GM12874 (cell line): ENCODE measurements around the gene COL25A1.

Experiments
- CTCF ChIP-seq: IDR thresholded peaks from 2 replicates; pipeline ENCODE4 v1.5.1; 2011; ENCODE audit warnings: low read depth, mild to moderate bottlenecking, control low read depth, low read length, moderate library complexity; ENCODE audit not compliant: insufficient read depth

The COL25A1 gene

GRCh38 chr4:109040441-109040840 lies 262.0 kb downstream of the COL25A1 start:
- no peak for TF ChIP-seq CTCF

- TF ChIP-seq CTCF, result no peak
Measured at GRCh38 chr4:109037026-109037425, 265.4 kb downstream of the COL25A1 start.

GRCh38 chr4:109033993-109034392 lies 268.5 kb downstream of the COL25A1 start:
- TF ChIP-seq CTCF, result no peak

- no peak for TF ChIP-seq CTCF
Measured at GRCh38 chr4:109032671-109033070, 269.8 kb downstream of the COL25A1 start.

- TF ChIP-seq CTCF, result no peak
Measured at GRCh38 chr4:109029987-109030386, 272.5 kb downstream of the COL25A1 start.

DNA sequence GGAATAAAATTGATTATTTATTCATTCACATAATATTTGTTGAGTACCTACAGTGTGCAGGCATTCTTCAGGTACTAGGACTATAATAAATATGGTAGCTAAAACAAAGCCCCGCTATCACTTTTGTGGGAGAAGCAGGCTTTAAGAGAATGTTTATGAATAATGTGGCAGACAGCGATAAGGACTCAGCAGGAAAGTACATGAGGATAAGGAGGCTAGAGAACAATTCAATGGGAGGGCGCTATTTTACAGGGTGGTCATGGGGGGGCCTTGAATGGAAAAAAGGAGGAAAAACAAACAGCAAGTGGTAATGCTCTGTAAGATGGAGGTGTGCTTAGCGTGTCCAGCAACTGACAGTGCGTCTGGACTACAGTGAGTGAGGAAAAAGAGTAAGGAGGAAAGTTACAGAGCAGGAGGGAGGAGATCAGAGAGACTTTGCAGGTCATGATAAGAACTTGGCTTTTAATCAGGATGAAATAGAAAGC lies 275.4 kb downstream of the COL25A1 start:
- no peak for TF ChIP-seq CTCF

DNA sequence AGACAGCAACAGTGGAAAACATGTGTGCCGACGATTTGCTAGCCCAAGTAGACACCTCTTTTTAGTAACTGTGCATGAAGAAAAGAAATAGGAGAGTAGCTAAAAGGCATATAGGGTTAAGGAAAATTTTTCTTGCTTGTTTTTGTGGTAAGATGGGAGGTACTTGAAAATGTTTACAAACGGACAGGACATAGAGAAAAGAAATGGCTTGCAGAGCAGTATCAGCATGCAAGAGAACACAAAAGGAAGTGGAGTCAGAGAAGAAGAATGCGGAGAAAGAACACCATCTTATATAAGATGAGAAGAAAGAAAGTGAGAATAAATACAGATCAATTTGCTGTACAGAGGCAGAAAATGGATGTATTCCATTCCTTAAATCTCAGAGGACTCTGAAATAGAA lies 275.9 kb downstream of the COL25A1 start:
- TF ChIP-seq CTCF, result no peak
